IPS-18a (cell line): ENCODE data around the gene CHKA.

Experiments
- H3K27ac ChIP-seq: one replicate; pipeline ENCODE4 v1.5.1; 2013; ENCODE audit warnings: low read length
- H3K27me3 ChIP-seq: one replicate; pipeline ENCODE4 v1.6.1; 2013; ENCODE audit warnings: mild to moderate bottlenecking, low read length; ENCODE audit not compliant: control insufficient read depth, insufficient read depth
- H3K36me3 ChIP-seq: one replicate; pipeline ENCODE4 v1.6.1; 2013; ENCODE audit warnings: low read depth, low read length; ENCODE audit not compliant: control insufficient read depth
- H3K4me1 ChIP-seq: one replicate; pipeline ENCODE4 v1.6.1; 2013; ENCODE audit warnings: low read depth, low read length; ENCODE audit not compliant: control insufficient read depth
- H3K4me3 ChIP-seq: one replicate; pipeline ENCODE4 v1.5.1; 2013; ENCODE audit warnings: low read length
- H3K9ac ChIP-seq: one replicate; pipeline ENCODE4 v1.6.1; 2013; ENCODE audit warnings: mild to moderate bottlenecking, low read length, moderate library complexity
- H3K9me3 ChIP-seq: one replicate; pipeline ENCODE4 v1.6.1; 2013; ENCODE audit warnings: low read depth, low read length; ENCODE audit not compliant: control insufficient read depth

The CHKA gene

DNA sequence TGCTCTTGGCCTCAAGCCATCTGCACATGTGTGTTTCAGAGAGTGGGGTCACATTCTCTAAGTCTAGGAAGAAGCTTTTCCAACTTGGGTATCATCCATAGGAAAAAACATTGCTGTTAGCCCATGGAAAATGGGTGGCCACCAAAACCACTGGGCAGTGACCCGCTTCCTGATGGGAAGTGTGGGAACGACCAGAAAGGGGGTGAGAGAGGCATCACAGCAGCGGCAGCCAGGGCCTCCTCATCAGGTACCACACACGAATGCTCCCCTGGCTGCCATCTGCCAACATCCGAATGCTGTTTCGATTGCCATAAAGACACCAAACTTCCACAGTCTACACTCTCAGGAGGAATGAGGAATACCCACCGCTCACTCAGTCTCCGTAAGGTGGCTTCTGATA lies 40.3 kb downstream of the CHKA start:
- Histone ChIP-seq H3K27ac (no peak overlapping the region), H3K4me1 (no peaks in the 10 kb centered on the region), H3K9ac (no peak overlapping the region), H3K4me3 (no peak overlapping the region), H3K36me3 (peaks cover 27% of the 10 kb centered on the region), H3K27me3 (no peaks in the 10 kb centered on the region), H3K9me3 (no peaks in the 10 kb centered on the region)

DNA sequence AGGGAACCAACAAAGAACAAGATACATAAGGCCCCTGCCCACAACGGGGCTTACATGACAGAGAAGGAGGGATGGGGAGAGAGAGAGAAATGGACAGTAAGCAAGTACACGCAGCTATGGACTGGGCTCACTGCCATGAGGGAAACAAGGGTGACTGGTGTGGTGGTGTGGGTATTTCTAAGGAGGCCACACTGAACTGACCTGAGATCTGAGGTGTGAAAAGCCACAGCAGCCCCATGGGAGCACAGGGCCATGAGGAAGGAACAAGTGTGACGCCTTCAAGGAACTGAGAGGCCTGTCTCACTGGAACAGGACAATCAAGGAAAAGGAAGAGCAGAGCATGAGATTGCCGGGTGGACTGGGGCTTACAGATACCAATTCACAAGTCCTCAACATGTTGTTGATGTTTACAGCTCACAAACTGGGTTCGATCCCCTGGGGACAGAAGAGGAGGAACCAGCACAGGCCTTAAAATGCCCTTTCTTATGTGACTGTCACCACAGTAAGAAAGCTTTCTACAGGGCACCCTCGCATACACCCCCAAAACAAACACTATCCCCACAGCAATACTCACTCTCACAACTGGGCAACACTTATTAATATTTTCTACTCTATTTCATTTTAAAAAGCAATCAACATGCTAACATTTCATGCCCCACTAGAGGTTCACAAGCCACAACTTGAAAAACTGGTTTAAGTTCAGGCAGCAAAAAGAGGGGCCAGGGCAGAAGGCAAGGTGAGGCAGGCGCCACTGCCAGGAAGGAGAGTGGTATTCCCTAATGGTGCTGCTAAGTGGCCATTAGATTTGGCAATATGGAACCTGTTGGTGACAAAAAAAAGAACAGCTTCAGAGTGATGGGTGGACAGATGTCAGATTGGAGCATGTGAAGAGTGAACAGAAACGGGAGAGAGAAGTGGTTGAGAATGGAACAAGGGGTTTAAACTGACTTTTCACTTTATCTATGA lies 43.3 kb downstream of the CHKA start:
- no peak overlapping the region for H3K27ac ChIP-seq
- peaks cover 54% of the 10 kb centered on the region for H3K36me3 ChIP-seq
- no peak overlapping the region for H3K9ac ChIP-seq

DNA sequence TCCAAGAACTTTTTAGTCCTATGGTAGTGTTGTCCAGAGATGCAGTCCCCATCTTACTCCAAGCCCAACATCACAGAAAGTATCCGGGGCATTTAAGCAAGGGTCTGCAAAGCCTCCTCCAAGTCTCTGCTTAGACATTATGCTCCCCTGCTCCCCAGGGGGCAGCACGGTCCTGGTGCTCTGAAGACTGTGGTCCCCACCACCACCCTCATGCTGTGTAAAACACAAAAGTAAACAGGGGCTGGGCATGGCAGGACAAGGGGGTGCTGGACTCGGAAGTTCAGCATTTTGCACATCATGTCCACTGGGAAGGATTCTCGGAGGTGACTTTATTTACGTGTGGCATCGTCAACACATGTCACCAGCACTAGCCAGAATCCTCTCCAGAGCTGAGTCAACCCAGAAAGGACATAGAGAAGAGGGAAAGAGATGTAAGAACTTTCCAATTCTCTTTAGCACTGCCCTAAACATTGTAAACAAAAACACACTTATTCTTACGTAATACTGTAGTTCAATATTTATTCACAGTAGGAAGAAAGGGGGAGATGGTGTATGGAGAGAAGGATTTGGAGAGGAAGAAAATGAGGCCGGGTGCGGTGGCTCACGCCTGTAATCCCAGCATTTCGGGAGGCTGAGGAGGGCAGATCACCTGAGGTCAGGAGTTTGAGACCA lies 44.7 kb downstream of the CHKA start:
- no peak overlapping the region for H3K9ac ChIP-seq
- H3K4me1 ChIP-seq = no peaks in the 10 kb centered on the region
- no peak overlapping the region for H3K27ac ChIP-seq
- H3K27me3 ChIP-seq = no peaks in the 10 kb centered on the region
- no peak overlapping the region for H3K4me3 ChIP-seq
- peaks cover 53% of the 10 kb centered on the region for H3K36me3 ChIP-seq
- no peaks in the 10 kb centered on the region for H3K9me3 ChIP-seq

More for the DNA sequence above, 43.3 kb downstream of the CHKA start:
- Histone ChIP-seq H3K4me3 (no peak overlapping the region), H3K27me3 (no peaks in the 10 kb centered on the region), H3K4me1 (no peaks in the 10 kb centered on the region), H3K9me3 (no peaks in the 10 kb centered on the region)

DNA sequence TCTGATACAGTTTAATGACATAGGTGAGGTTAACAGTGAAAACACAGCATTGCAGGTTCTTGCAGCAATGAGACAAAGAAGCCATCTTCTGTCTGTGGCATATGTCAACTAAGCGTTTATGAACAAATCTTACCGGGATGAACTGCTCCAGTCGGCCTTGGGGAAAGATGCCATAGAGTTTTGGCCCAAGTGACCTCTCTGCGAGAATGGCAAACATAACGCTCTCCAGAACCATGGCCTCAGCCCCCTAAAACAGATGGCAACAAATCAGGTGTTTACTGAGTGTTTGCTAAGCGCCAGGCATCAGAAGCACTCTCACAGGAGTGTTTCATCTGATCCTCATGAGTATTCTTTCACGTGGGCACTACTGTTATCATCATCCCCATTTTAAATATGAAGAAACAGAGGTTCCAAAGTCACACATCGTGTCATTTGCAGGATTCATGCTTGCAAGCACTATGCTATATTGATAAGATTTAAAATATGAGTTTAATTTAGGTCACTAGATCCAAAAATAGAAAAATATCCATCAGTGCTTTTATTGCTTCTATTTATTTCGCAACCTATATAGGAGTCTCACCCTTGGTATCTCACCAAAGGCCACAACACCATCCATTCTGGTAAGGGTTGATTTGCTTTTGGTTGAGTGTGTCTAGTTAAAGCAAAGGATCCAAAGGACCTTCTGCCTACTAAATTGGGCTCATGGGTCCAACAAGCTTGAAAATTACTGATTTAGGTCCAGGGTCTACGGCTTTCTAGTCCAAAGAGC lies 46.4 kb downstream of the CHKA start:
- Histone ChIP-seq H3K9ac (no peak overlapping the region), H3K27ac (no peak overlapping the region), H3K4me3 (no peak overlapping the region), H3K27me3 (no peaks in the 10 kb centered on the region), H3K36me3 (peaks cover 60% of the 10 kb centered on the region), H3K9me3 (no peaks in the 10 kb centered on the region), H3K4me1 (no peaks in the 10 kb centered on the region)

DNA sequence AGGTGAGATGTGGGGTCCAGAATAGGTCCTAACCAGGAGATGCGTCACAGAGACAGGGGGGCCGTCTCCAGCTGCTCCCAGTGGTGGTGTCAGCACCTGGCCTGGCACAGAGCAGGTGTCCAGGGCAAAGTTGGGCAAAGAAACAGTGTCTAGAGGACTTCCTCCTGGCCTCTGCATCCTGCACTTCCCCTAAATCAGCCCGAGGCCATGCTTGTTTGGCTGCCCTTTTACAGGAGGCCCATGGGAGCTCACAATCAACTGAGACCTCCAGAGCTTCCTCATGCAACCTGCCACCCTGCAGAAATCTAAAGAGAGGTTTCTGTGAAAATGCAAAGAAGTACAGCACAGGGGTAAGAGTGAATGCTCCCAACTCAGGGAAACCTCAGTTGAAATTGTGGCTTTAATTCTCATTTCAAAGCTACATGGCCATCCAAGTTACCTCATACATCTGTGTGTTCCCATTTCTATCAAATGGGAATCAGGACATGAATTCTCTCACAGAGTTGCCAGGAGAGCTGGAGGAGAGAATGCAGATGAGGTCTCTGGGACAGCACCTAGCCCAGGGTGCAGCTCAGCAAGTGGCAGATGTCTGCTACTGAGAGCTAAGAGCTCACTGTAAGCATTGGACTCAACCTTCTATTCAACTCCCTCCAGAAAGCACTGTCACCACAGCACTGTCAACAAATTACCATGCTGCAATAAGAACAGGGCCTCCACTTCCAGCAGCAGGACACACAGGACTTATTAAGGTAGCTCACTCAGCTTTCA lies 49.7 kb downstream of the CHKA start:
- Histone ChIP-seq H3K4me3 (no peak overlapping the region), H3K4me1 (no peaks in the 10 kb centered on the region), H3K27ac (no peak overlapping the region), H3K36me3 (peaks cover 82% of the 10 kb centered on the region), H3K27me3 (no peaks in the 10 kb centered on the region), H3K9me3 (no peaks in the 10 kb centered on the region), H3K9ac (no peak overlapping the region)

DNA sequence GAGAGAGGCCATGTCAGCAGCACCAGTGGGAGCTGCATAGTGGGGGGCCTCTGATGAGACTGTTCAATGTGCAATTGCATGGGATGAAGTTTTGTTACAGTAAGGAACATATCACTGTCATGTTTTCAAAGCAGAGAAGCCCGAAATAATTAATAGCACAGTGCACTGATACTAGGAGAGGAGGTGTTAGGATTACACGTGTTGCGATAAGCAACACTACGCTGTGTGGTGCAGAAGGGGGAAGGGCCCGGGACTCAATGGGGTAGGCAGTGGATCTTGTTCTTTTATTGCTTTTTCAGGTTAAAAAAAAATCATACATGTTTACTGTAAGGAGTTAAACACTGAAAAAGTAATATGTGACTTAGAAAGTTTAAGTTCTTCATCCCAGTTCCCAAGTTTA lies 53.2 kb downstream of the CHKA start:
- no peak overlapping the region for H3K27ac ChIP-seq
- H3K36me3 ChIP-seq = peaks cover 87% of the 10 kb centered on the region
- H3K9me3 ChIP-seq = no peaks in the 10 kb centered on the region
- no peaks in the 10 kb centered on the region for H3K4me1 ChIP-seq
- H3K27me3 ChIP-seq = no peaks in the 10 kb centered on the region
- no peak overlapping the region for H3K9ac ChIP-seq
- H3K4me3 ChIP-seq = no peak overlapping the region

DNA sequence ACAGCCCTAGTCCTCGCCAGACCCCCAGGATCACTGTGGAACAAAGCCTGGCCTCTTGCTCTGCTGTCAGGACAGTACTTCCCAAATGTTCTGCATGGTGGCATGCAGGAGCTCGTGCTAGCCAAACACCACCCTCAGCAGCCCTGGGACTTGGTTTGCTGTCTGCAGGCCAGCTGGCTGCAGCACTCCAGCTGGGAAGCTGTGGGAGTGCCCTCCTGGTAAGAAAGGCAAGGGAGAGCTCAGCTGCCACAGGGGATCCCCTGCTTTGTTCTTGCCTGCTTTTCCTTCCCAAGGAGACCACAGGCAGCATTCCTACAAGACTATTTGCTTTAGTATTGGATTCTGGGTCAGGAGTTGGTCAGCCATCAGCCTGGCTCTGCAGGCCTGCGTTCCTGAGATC lies 54.4 kb downstream of the CHKA start:
- H3K27ac ChIP-seq = no peak overlapping the region
- H3K36me3 ChIP-seq = peaks cover 97% of the 10 kb centered on the region
- H3K9me3 ChIP-seq = no peaks in the 10 kb centered on the region
- no peak overlapping the region for H3K9ac ChIP-seq
- no peaks in the 10 kb centered on the region for H3K27me3 ChIP-seq
- H3K4me3 ChIP-seq = no peak overlapping the region
- H3K4me1 ChIP-seq = no peaks in the 10 kb centered on the region

DNA sequence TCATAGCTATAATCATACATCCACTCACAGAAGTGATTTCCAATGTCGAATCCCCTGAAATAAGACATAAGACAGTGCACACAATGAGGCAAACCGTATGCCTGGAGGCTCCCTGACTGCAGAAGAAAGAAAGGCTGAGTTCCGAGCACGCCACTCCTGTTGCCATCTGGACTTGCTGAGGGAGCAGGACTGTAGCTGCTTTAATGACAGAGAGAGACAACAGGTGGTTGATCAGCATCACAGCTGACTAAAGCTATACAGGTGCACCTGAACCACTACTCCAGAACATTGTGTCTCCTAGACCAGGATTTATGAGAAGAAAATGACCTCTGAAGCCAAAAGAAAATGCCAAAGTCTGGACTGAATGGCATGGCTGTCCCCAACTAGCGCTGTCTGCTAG lies 55.3 kb downstream of the CHKA start:
- H3K4me3 ChIP-seq = no peak overlapping the region
- no peaks in the 10 kb centered on the region for H3K4me1 ChIP-seq
- no peaks in the 10 kb centered on the region for H3K9me3 ChIP-seq
- H3K27me3 ChIP-seq = no peaks in the 10 kb centered on the region
- no peak overlapping the region for H3K27ac ChIP-seq
- H3K9ac ChIP-seq = no peak overlapping the region
- peaks cover 95% of the 10 kb centered on the region for H3K36me3 ChIP-seq

DNA sequence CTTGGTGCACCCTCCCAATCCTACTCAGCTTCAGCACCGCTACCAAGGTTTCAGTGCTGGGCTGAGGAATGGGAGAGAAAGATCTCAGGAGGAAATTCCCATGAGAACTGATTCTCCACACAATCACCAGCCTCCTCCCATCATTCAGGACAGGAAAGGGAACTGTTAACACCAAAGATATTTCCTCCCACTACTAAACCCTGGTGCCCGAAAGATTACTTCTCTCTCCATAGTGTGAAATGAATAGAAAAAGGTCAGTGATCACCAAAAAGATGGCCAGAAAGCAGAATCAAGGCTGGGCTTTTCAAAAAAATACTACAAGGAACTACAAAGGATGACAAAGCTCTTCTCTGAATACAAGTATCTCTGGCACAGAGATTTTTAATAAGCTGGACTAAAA lies 56.3 kb downstream of the CHKA start:
- no peak overlapping the region for H3K4me3 ChIP-seq
- H3K27me3 ChIP-seq = no peaks in the 10 kb centered on the region
- peaks cover 91% of the 10 kb centered on the region for H3K36me3 ChIP-seq
- no peaks in the 10 kb centered on the region for H3K4me1 ChIP-seq
- no peak overlapping the region for H3K27ac ChIP-seq
- H3K9ac ChIP-seq = no peak overlapping the region
- H3K9me3 ChIP-seq = no peaks in the 10 kb centered on the region

DNA sequence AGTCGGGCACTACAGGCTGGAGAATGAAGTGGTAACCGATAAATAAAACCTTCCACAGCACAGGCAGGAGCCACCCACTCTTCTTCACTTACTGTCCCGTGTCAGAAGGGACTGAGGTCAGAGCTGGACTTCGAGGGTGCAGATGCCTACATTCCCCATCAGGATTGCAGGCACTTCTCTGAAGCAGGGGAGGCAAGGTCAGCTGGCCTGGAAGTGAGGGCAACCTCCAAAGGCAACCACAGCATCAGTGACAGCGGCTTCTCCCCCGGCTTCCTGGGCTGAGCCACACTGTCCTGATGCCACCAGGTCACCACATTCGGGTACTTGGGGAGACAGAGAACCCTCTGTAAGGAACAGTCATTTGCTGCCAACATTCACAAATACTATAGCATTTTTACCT lies 59.7 kb downstream of the CHKA start:
- Histone ChIP-seq H3K4me3 (no peak overlapping the region), H3K27ac (no peak overlapping the region), H3K4me1 (no peaks in the 10 kb centered on the region), H3K36me3 (peaks cover 76% of the 10 kb centered on the region), H3K9ac (no peak overlapping the region), H3K9me3 (no peaks in the 10 kb centered on the region), H3K27me3 (no peaks in the 10 kb centered on the region)

DNA sequence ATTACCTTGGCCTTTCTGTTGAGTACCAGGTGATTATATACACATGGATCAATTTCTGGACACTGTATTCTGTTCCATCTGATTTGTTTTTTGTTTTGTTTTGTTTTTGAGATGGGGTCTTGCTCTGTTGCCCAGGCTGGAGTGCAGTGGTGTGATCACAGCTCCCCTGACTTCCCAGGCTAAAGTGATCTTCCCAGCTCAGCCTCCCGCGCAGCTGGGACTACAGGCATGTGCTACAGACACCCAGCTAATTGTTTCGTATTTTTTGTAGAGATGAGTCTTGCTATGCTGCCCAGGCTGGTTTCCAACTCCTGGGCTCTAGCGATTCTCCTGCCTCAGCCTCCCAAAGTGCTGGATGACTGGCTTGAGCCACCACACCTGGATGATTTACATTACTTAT lies 63.4 kb downstream of the CHKA start:
- Histone ChIP-seq H3K27ac (no peak overlapping the region), H3K4me1 (no peaks in the 10 kb centered on the region), H3K27me3 (no peaks in the 10 kb centered on the region), H3K9me3 (no peaks in the 10 kb centered on the region), H3K4me3 (no peak overlapping the region), H3K9ac (no peak overlapping the region), H3K36me3 (peaks cover 39% of the 10 kb centered on the region)
